Activated T-cell treated with anti-CD3 and anti-CD28 coated beads, Interleukin-2, amount 50 U/mL, for 4 hours (primary cell): Measurements from ENCODE around the gene NT5C3B. TPM values are rescaled to one million over a fixed set of nuclear protein-coding genes. Genes with fewer than 3 reads are reported as not detected.

ENCODE experiments used
- total RNA-seq, 3 donors: library from RNA; stranded (reverse); gene quantifications; one replicate each; pipeline ENCODE4 v1.2.1, GENCODE V29; 2021

NT5C3B gene
- total RNA-seq, 3 donors from 2014 or later: 29.7 to 53.6 (median 41.9) TPM

Other genes starting within 250 kb of the NT5C3B start
- gene KRT14, start 249.3 kb downstream of the NT5C3B start, total RNA-seq: not detected
- gene KRT16, start 223.5 kb downstream of the NT5C3B start, total RNA-seq: not detected
- not detected for gene KRT17, start 211.7 kb downstream of the NT5C3B start, total RNA-seq
- 1,000 to 10,000 TPM; 1,373 to 1,742 (median 1,506) TPM for gene EIF1, start 147.3 kb downstream of the NT5C3B start, total RNA-seq
- not detected for gene GAST, start 123.9 kb downstream of the NT5C3B start, total RNA-seq
- under 1 TPM in 1 of 3 donors, not detected in 2; 0.18 TPM for gene HAP1, start 101.6 kb downstream of the NT5C3B start, total RNA-seq
- under 1 TPM; 0.86 to 0.98 (median 0.92) TPM for gene JUP, start 49.5 kb downstream of the NT5C3B start, total RNA-seq
- gene P3H4, start 24.3 kb downstream of the NT5C3B start, total RNA-seq: 1 to 10 TPM; 2.0 to 3.6 (median 2.5) TPM
- 1 to 10 TPM in 1 of 3 donors, under 1 TPM in 2; 0.68 to 1.2 (median 0.76) TPM for gene FKBP10, start 23.2 kb downstream of the NT5C3B start, total RNA-seq
- not detected for gene KLHL10, start 1.6 kb upstream of the NT5C3B start, total RNA-seq
- 10 to 100 TPM; 27.7 to 31.2 (median 30.3) TPM for gene KLHL11, start 29.2 kb upstream of the NT5C3B start, total RNA-seq
- gene ACLY, start 82.7 kb upstream of the NT5C3B start, total RNA-seq: 100 to 1,000 TPM; 197 to 210 (median 198) TPM
- under 1 TPM; 0.26 to 0.91 (median 0.79) TPM for gene ODAD4, start 94.4 kb upstream of the NT5C3B start, total RNA-seq
- gene CNP, start 130.6 kb upstream of the NT5C3B start, total RNA-seq: 10 to 100 TPM; 70.0 to 80.0 (median 78.3) TPM
- gene DNAJC7, start 181.2 kb upstream of the NT5C3B start, total RNA-seq: 100 to 1,000 TPM; 144 to 154 (median 147) TPM
- gene NKIRAS2, start 183.9 kb upstream of the NT5C3B start, total RNA-seq: 10 to 100 TPM; 33.4 to 35.8 (median 34.2) TPM
- under 1 TPM in 2 of 3 donors, not detected in 1; 0.08 to 0.13 TPM for gene C17orf113, start 214.4 kb upstream of the NT5C3B start, total RNA-seq